WERI-Rb-1 (cell line): ENCODE results near the gene MFRP.
A peak's percentile ranks its signal among the peaks of the same experiment; 100 is the strongest.

Experiments used
- DNase-seq: peaks from one replicate; pipeline ENCODE4 v3.0.0-alpha.2; 2020
- H3K27ac ChIP-seq: fragments of 250-450 bp; sonication (Bioruptor Pico); 2 replicates; pipeline ENCODE4 v1.5.1; 2020; ENCODE audit warnings: mild to moderate bottlenecking, moderate library complexity
- H3K27me3 ChIP-seq: fragments of 250-450 bp; sonication (Bioruptor Pico); 2 replicates; pipeline ENCODE4 v1.5.1; 2021; ENCODE audit warnings: mild to moderate bottlenecking, low read depth, moderate library complexity; ENCODE audit not compliant: insufficient read depth, severe bottlenecking
- H3K36me3 ChIP-seq: fragments of 250-450 bp; sonication (Bioruptor Pico); 2 replicates; pipeline ENCODE4 v1.5.1; 2020; ENCODE audit warnings: mild to moderate bottlenecking, moderate library complexity
- H3K4me3 ChIP-seq: 2 replicates; pipeline ENCODE4 v1.5.1; 2011; ENCODE audit warnings: low read depth, mild to moderate bottlenecking, control low read depth, low read length
- H3K9me3 ChIP-seq: fragments of 250-450 bp; sonication (Bioruptor Pico); 2 replicates; pipeline ENCODE4 v1.5.1; 2021; ENCODE audit warnings: mild to moderate bottlenecking, moderate library complexity; ENCODE audit not compliant: severe bottlenecking
- TF ChIP-seq, protein P1 (sequence below): IDR thresholded peaks from 2 replicates; pipeline ENCODE4 v1.5.1; 2011; ENCODE audit warnings: low read depth, mild to moderate bottlenecking, control low read depth, inconsistent platforms, low read length

MFRP gene

DNA sequence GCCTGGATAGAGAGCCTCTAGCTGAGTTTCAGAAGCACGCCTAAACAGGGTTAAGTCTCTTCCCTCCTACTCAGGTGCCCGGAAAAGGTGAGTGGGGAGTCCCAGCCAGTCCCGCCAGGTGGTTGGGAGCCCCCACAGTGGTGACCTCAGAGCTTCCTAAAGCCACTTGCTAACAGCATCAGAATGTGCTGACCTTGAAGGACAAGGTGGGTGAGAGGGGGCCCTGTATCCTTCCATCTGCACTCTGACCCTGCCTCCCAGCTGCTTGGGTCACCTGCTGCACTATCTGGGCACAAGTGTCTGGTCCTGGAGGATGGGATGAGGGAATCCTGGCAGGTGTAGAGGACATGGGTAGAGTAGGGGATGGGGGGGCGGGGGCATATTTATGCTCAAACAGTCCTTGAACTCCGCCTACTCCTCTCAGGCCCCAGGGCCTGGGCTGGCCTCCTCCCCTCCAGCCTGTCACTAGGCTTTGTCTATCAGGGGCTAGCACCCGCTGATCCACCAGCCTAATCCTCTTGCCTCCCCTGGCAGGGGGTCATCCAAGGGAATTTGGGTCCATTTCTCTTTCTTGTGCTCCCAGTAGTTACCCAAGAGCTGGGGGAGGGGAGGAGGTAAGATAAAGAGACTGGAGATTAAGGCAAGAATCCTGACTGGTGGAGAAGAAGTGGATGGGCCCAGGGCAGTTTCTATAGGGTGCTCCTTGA, 31.6 kb upstream of the MFRP start:
- Histone ChIP-seq H3K27me3 (peaks cover 2% of the 10 kb centered on the region), H3K9me3 (no peaks in the 10 kb centered on the region), H3K36me3 (no peaks in the 10 kb centered on the region), H3K4me3 (no peak overlapping the region), H3K27ac (peak overlapping the region; percentile 46)
- TF ChIP-seq, protein P1, sequence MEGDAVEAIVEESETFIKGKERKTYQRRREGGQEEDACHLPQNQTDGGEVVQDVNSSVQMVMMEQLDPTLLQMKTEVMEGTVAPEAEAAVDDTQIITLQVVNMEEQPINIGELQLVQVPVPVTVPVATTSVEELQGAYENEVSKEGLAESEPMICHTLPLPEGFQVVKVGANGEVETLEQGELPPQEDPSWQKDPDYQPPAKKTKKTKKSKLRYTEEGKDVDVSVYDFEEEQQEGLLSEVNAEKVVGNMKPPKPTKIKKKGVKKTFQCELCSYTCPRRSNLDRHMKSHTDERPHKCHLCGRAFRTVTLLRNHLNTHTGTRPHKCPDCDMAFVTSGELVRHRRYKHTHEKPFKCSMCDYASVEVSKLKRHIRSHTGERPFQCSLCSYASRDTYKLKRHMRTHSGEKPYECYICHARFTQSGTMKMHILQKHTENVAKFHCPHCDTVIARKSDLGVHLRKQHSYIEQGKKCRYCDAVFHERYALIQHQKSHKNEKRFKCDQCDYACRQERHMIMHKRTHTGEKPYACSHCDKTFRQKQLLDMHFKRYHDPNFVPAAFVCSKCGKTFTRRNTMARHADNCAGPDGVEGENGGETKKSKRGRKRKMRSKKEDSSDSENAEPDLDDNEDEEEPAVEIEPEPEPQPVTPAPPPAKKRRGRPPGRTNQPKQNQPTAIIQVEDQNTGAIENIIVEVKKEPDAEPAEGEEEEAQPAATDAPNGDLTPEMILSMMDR: no peak
- peak; percentile 92 for DNase-seq

- Histone ChIP-seq H3K36me3 (no peaks in the 10 kb centered on the region), H3K27ac (peak overlapping the region; percentile 46; the same call in 1 of the 2 replicates), H3K9me3 (no peaks in the 10 kb centered on the region), H3K4me3 (no peak overlapping the region), H3K27me3 (no peaks in the 10 kb centered on the region)
- no peak for DNase-seq
- TF ChIP-seq, protein P1: no peak
These were observed 30.8 kb upstream of the MFRP start for GRCh38 chr11:119377112-119377901.

DNA sequence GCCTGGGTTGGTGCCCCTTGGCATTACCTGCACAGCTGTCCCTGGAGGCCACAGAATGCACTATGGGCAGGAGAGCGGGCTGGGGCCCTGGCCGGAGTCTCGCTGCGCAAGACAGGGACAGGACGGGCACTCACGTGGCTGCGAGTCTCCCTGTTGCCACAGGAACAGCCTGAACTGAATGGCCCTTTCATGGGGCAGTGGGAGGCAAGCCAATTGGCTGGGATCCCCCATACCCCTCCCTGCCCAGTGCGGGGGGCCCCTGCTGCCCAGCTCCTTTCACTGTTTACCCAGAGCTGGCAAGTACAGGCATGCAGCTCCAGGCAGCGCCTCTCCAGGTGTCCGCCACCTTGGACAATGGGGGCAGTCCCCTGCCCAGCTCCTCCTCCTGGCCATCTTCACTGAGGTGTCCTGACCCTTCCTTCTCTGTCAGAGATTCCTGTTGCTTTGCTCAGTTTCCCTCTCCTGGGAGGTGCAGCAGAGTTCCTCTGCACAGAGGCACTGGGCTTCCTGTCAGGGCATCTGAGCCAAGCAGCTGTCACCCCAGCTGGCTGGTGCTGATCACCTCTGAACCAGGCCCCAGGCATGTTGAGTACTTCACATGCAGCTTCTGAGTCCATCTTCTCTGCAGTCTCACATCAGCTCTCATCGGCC, 29.8 kb upstream of the MFRP start:
- peak overlapping the region; percentile 48 for H3K27ac ChIP-seq

GRCh38 chr11:119375337-119376196, 29.1 kb upstream of the MFRP start:
- Histone ChIP-seq H3K27me3 (no peaks in the 10 kb centered on the region), H3K4me3 (no peak overlapping the region), H3K27ac (peak overlapping the region; percentile 48), H3K36me3 (no peaks in the 10 kb centered on the region), H3K9me3 (no peaks in the 10 kb centered on the region)
- TF ChIP-seq, protein P1: no peak
- DNase-seq: peak; percentile 85

More for the DNA sequence above, 29.8 kb upstream of the MFRP start:
- Histone ChIP-seq H3K9me3 (no peaks in the 10 kb centered on the region), H3K36me3 (no peaks in the 10 kb centered on the region), H3K4me3 (no peak overlapping the region), H3K27me3 (no peaks in the 10 kb centered on the region)
- no peak for DNase-seq
- TF ChIP-seq, protein P1: no peak

GRCh38 chr11:119374632-119375336, 28.3 kb upstream of the MFRP start:
- TF ChIP-seq, protein P1: no peak
- Histone ChIP-seq H3K9me3 (no peaks in the 10 kb centered on the region), H3K27ac (peak overlapping the region; percentile 48), H3K4me3 (no peak overlapping the region), H3K36me3 (no peaks in the 10 kb centered on the region), H3K27me3 (no peaks in the 10 kb centered on the region)
- DNase-seq: no peak
